ENCODE results near the gene SPECC1L.

- TF ChIP-seq CTCF (conservative IDR thresholded peaks at IDR 0.05; ENCODE audit: low read length) (no peak), EZH2phosphoT487 (IDR thresholded peaks at IDR 0.05; ENCODE audit: borderline replicate concordance) (no peak)
Observed at GRCh38 chr22:24407884-24408283, 137.3 kb downstream of the SPECC1L start.

Measured in Loucy (cell line).